Liver (tissue), 3 donors: ENCODE measurements around the gene SLC25A33.

Source experiments
- GABPA ChIP-seq, 2 donors: IDR thresholded peaks in 1 of 2; conservative IDR thresholded peaks in 1 of 2; 2 replicates each; pipeline ENCODE4 v1.6.1; 2016; ENCODE audit warnings: antibody characterized with exemption in 2 of 2, mild to moderate bottlenecking in 1 of 2, moderate library complexity in 1 of 2
- JUND ChIP-seq, 2 donors: IDR thresholded peaks; 2 replicates each; pipeline ENCODE4 v1.6.1; 2016; ENCODE audit warnings: antibody characterized with exemption in 2 of 2
- RAD21 ChIP-seq, 2 donors: IDR thresholded peaks; 2 replicates each; pipeline ENCODE4 v1.6.1; 2016; ENCODE audit warnings: antibody characterized with exemption in 2 of 2, mild to moderate bottlenecking in 2 of 2
- REST ChIP-seq: IDR thresholded peaks from 2 replicates; pipeline ENCODE4 v1.6.1; 2016; ENCODE audit warnings: antibody characterized with exemption, mild to moderate bottlenecking
- SP1 ChIP-seq: IDR thresholded peaks from 2 replicates; pipeline ENCODE4 v1.6.1; 2018; ENCODE audit warnings: antibody characterized with exemption, mild to moderate bottlenecking
- TAF1 ChIP-seq: conservative IDR thresholded peaks from 2 replicates; pipeline ENCODE4 v1.6.1; 2016; ENCODE audit warnings: antibody characterized with exemption, mild to moderate bottlenecking
- YY1 ChIP-seq: IDR thresholded peaks from 2 replicates; pipeline ENCODE4 v1.6.1; 2016; ENCODE audit warnings: antibody characterized with exemption, mild to moderate bottlenecking
- TF ChIP-seq, protein P1 (sequence below): fragments of 150-350 bp; IDR thresholded peaks from 2 replicates; pipeline ENCODE4 v1.5.1; 2017; ENCODE audit warnings: improper control_type of control experiment, low read depth, low read length; ENCODE audit not compliant: missing input control
- TF ChIP-seq, protein P2 (sequence below): IDR thresholded peaks from 2 replicates; pipeline ENCODE4 v1.6.1; 2016; ENCODE audit warnings: antibody characterized with exemption
- donor health status: healthy.
- donor health status: healthy.

DNA sequence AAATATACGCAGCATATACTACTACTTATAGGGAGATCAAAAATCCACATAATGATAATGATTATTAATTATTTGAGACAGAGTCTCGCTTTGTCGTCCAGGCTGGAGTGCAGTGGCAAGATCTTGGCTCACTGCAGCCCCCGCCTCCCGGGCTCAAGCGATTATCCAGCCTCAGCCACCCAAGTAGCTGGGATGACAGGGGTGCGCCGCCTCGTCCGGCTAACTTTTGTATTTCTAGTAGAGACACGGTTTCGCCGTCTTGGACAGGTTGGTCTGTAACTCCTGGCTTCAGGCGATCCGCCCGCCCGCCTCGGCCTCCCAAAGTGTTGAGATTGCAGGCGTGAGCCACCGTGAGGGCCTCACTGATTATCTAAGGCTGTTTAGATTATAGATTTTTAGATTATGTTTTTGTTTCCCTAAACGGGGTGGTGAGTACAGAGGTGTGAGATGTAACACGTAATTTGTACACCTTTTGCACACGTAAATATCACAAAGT is 548 bp upstream of the SLC25A33 start:
- TF ChIP-seq, protein P1, sequence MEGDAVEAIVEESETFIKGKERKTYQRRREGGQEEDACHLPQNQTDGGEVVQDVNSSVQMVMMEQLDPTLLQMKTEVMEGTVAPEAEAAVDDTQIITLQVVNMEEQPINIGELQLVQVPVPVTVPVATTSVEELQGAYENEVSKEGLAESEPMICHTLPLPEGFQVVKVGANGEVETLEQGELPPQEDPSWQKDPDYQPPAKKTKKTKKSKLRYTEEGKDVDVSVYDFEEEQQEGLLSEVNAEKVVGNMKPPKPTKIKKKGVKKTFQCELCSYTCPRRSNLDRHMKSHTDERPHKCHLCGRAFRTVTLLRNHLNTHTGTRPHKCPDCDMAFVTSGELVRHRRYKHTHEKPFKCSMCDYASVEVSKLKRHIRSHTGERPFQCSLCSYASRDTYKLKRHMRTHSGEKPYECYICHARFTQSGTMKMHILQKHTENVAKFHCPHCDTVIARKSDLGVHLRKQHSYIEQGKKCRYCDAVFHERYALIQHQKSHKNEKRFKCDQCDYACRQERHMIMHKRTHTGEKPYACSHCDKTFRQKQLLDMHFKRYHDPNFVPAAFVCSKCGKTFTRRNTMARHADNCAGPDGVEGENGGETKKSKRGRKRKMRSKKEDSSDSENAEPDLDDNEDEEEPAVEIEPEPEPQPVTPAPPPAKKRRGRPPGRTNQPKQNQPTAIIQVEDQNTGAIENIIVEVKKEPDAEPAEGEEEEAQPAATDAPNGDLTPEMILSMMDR, result no peak
- TF ChIP-seq RAD21 (IDR thresholded peaks at IDR 0.05) (no peak), JUND (IDR thresholded peaks at IDR 0.05) (no peak), SP1 (no peak), YY1 (no peak), REST (no peak), TAF1 (no peak), GABPA (IDR thresholded peaks at IDR 0.05 in 1 of 2, conservative IDR thresholded peaks at IDR 0.05 in 1 of 2) (no peak)
- TF ChIP-seq, protein P2, sequence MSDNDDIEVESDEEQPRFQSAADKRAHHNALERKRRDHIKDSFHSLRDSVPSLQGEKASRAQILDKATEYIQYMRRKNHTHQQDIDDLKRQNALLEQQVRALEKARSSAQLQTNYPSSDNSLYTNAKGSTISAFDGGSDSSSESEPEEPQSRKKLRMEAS, result no peak
